Measurements from ENCODE around the gene SLC30A3. TPM values are rescaled to one million over a fixed set of nuclear protein-coding genes. Genes with fewer than 3 reads are reported as not detected.

Gene SLC30A3
- total and polyA plus RNA-seq, 10 of the 15 experiments (the other 5 are each of a cell fraction or from before 2014, with no cell fraction given), result 0.23 TPM; not detected in 9

DNA sequence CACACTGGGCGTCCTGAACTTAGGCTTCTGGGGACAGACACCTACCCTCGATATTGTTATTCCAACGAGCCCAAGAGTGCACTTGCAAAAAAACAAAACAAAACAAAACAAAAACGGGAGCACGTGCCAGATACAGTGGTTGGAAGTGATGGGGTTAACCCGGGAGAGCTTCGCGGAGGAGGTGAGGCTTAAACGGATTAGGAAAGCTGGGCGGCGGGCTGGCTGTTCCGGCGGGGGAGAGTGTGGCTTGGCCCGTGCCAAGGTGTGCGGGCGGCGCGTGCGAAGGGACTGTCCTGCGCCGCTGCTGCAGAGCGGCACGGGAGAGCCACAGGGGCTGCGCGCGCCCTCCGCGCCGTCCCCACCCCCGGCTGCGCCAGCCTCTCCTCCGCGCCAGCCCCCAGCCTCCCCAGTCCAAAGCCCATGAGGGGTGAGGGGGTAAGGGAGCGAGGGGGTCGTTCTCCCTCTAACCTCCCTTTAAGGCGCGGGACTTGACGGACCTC is 1.5 kb upstream of the SLC30A3 start:
- H3K4me1 ChIP-seq (ENCODE audit: control insufficient read depth, insufficient read depth, low read length), result peaks cover 18% of the 10 kb centered on the region
- FAIRE-seq, result no peak
- peak overlapping the region; percentile 76 for H3K4me3 ChIP-seq
- no peaks in the 10 kb centered on the region for H4K20me1 ChIP-seq (ENCODE audit: control insufficient read depth, insufficient read depth)
- ATAC-seq, result peak; percentile 62
- in situ Hi-C loops (cut with MboI) (no loop called here), intact Hi-C loops (cut with micrococcal nuclease; ENCODE audit: unreplicated experiment) (no loop called here)
- no peaks in the 10 kb centered on the region for H3K36me3 ChIP-seq (ENCODE audit: control insufficient read depth in 2 of 2, insufficient read depth in 2 of 2, low read length in 1 of 2)
- H3K27ac ChIP-seq (ENCODE audit: control insufficient read depth, insufficient read depth), result no peak overlapping the region
- H3K9ac ChIP-seq (ENCODE audit: control insufficient read depth, insufficient read depth, low read length), result no peak overlapping the region; the same call in 1 of the 2 replicates
- H3K27me3 ChIP-seq (replicated peaks in 1 of 2; ENCODE audit: control insufficient read depth in 2 of 2, insufficient read depth in 2 of 2, low read length in 1 of 2), result peaks cover 24 to 41% of the 10 kb centered on the region in 2 experiments
- WGBS (ENCODE audit: insufficient coverage, insufficient replicate concordance, low lambda C conversion rate, missing lambda C conversion rate), result 5% methylated on average over 37 of the region's 38 CpGs
- ChIA-PET POLR2A (interaction anchor here (0.9 kb wide), 1 partner anchor 626 kb away, joined by 3 read pairs; the partner anchor contains the start of genes BABAM2 and RBKS), SMC1A (ENCODE audit: uncharacterized antibody, unreplicated experiment) (interaction anchor here (0.6 to 4.2 kb wide), 2 partner anchors 15 to 319 kb away, joined by 3 to 20 read pairs; no protein-coding TSS in a partner anchor), CTCF (interaction anchor here (0.7 to 7.9 kb wide), 5 partner anchors 9 to 131 kb away, joined by 3 to 52 read pairs (median 6); no protein-coding TSS in a partner anchor), RAD21 (ENCODE audit: unreplicated experiment) (interaction anchor here (1.9 to 3.6 kb wide), 2 partner anchors 9 to 16 kb away, joined by 5 to 16 read pairs; no protein-coding TSS in a partner anchor)
- TF ChIP-seq FOS (IDR thresholded peaks at IDR 0.05; ENCODE audit: borderline replicate concordance, extremely low read depth, insufficient read length) (no peak), BHLHE40 (IDR thresholded peaks at IDR 0.05; ENCODE audit: borderline replicate concordance in 1 of 2, low read depth in 2 of 2, low read length in 1 of 2) (peak; percentile 58 to 89; a peak in 3 of 4 replicates)
- H3K9me3 ChIP-seq (replicated peaks; ENCODE audit: control insufficient read depth, insufficient read depth, low read length), result no peaks in the 10 kb centered on the region
- H3K79me2 ChIP-seq (ENCODE audit: control insufficient read depth, insufficient read depth, low read length), result no peaks in the 10 kb centered on the region
- peak overlapping the region; percentile 79 for H2AFZ ChIP-seq (ENCODE audit: control insufficient read depth, low read depth, low read length)
- H3K4me2 ChIP-seq (ENCODE audit: control insufficient read depth, insufficient read depth), result peak overlapping the region; percentile 98
- no TSS peak for BruUV-seq (replicated peaks)
- no peak for DNase-seq (ENCODE audit: low read depth, low spot score)

DNA sequence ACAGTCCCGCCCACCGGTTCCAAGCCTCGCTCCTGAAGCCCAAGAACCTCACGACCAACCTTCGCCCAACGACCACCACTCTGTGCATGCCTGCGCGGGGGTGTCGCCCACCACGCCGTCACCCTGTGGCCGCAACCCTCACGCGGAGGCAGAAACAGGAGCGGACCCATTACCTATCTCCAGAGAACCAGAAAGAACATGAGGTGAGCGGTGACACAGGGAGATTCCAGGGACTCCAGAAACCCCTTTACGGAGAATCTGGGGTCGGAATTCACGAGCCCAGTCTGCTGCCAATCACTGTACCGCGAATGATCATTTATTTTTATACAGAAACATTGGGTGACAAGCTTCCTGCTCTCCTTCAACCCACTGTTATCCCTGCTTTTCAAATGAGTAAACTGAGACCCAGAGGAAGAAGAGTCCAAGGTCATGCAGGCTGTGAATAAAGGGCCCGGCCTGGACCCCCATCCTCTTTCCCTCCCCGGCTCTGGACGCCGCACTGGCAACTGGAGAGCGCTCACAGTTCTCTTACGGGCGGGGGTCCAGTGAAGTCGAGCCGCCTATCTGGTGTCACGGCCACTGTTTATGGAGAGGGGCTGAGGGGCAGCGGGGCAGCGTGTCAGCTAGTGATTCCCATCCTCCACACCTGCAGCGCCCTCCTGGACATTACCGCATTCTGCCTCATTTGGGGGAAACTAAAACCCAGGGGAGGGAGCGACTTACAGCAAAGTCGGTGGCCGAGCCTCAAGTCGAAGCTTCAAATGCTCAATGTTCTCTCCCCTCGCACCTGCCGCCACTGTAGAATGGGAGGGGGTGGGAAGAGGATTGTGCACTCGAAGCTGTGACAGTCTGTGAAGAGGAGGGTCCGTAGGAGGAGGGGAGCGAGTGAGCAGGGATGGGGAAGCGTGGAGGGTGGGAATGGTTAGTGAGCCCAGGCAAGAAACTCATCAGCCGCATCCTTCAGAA is 723 bp upstream of the SLC30A3 start:
- Histone ChIP-seq H3K4me3 (peak overlapping the region; percentile 76; the same call in 1 of the 2 replicates), H3K9ac (ENCODE audit: control insufficient read depth, insufficient read depth, low read length) (no peak overlapping the region), H3K79me2 (ENCODE audit: control insufficient read depth, insufficient read depth, low read length) (no peaks in the 10 kb centered on the region), H2AFZ (ENCODE audit: control insufficient read depth, low read depth, low read length) (no peak overlapping the region), H3K27ac (ENCODE audit: control insufficient read depth, insufficient read depth) (no peak overlapping the region), H3K4me2 (ENCODE audit: control insufficient read depth, insufficient read depth) (peak overlapping the region; percentile 98), H3K27me3 (replicated peaks in 1 of 2; ENCODE audit: control insufficient read depth in 2 of 2, insufficient read depth in 2 of 2, low read length in 1 of 2) (peaks cover 24 to 41% of the 10 kb centered on the region in 2 experiments), H3K36me3 (ENCODE audit: control insufficient read depth in 2 of 2, insufficient read depth in 2 of 2, low read length in 1 of 2) (no peaks in the 10 kb centered on the region), H3K4me1 (ENCODE audit: control insufficient read depth, insufficient read depth, low read length) (peaks cover 18% of the 10 kb centered on the region), H3K9me3 (replicated peaks; ENCODE audit: control insufficient read depth, insufficient read depth, low read length) (no peaks in the 10 kb centered on the region), H4K20me1 (ENCODE audit: control insufficient read depth, insufficient read depth) (no peaks in the 10 kb centered on the region)
- ChIA-PET SMC1A (ENCODE audit: uncharacterized antibody, unreplicated experiment) (interaction anchor here (0.6 kb wide), 1 partner anchor 318 kb away, joined by 3 read pairs; no protein-coding TSS in a partner anchor), POLR2A (interaction anchor here (0.9 kb wide), 1 partner anchor 627 kb away, joined by 3 read pairs; the partner anchor contains the start of genes BABAM2 and RBKS), RAD21 (ENCODE audit: unreplicated experiment) (interaction anchor here (1.9 to 3.6 kb wide), 2 partner anchors 10 to 17 kb away, joined by 5 to 16 read pairs; no protein-coding TSS in a partner anchor), CTCF (interaction anchor here (0.8 to 7.9 kb wide), 4 partner anchors 15 to 94 kb away, joined by 3 to 52 read pairs (median 8); no protein-coding TSS in a partner anchor)
- no peak for DNase-seq (ENCODE audit: low read depth, low spot score)
- WGBS (ENCODE audit: insufficient coverage, insufficient replicate concordance, low lambda C conversion rate, missing lambda C conversion rate), result 7% methylated on average over 41 of the region's 46 CpGs
- intact Hi-C loops (cut with micrococcal nuclease; ENCODE audit: unreplicated experiment) (no loop called here), in situ Hi-C loops (cut with MboI) (no loop called here)
- FAIRE-seq, result no peak
- ATAC-seq, result peak; percentile 4; the same call in 1 of the 3 replicates
- TF ChIP-seq RUNX3 (IDR thresholded peaks at IDR 0.05; ENCODE audit: low read length), result no peak
- TF ChIP-seq POLR2A (IDR thresholded peaks at IDR 0.05; ENCODE audit: low read depth, low read length), result no peak
- peak; percentile 40; the same call in 1 of the 2 replicates for TF ChIP-seq EZH2 (IDR thresholded peaks at IDR 0.05; ENCODE audit: borderline replicate concordance, control insufficient read depth, low read depth, low read length)
- no peak for TF ChIP-seq ZNF217 (IDR thresholded peaks at IDR 0.05)
- BruUV-seq (replicated peaks), result no TSS peak

Data from GM12878 (cell line).